Endothelial cell of umbilical vein (primary cell): ENCODE measurements around the gene CBL. TPM values are rescaled to one million over a fixed set of nuclear protein-coding genes. Genes with fewer than 3 reads are reported as not detected.

Experiments
- BruUV-seq: library from RNA; stranded (reverse); fragments of 400-500 nt; replicated peaks from 2 replicates; lab custom pipeline; 2021; lab: Mats Ljungman, UMichigan
- CTCF ChIA-PET: fragments of 300-600, 350-600 bp; sonication (Branson Sonifier 250); formaldehyde crosslinking; loops from one replicate; lab custom pipeline; 2021; ENCODE audit warnings: antibody characterized with exemption, inconsistent platforms; lab: Charles Lee
- POLR2A ChIA-PET: fragments of 300-600, 350-600 bp; sonication (Branson Sonifier 250); formaldehyde crosslinking; loops from one replicate; lab custom pipeline; 2021; ENCODE audit warnings: antibody characterized with exemption, inconsistent platforms; lab: Charles Lee
- DNase-seq: peaks from one replicate; pipeline ENCODE4 v3.0.0-alpha.2; 2011; ENCODE audit warnings: low read depth, low spot score
- FAIRE-seq: peaks from 2 replicates; lab custom pipeline; 2011; peaks lifted over from hg19 to GRCh38; lab: Jason Lieb, UNC
- H2AFZ ChIP-seq: 2 replicates; pipeline ENCODE4 v1.6.0; 2012; ENCODE audit warnings: low read depth, low read length, control low read depth, inconsistent platforms
- H3K27ac ChIP-seq: 2 replicates; pipeline ENCODE4 v1.5.1; 2011; ENCODE audit warnings: low read depth, mild to moderate bottlenecking, control low read depth, low read length, moderate library complexity; ENCODE audit not compliant: insufficient read depth
- H3K27me3 ChIP-seq, 2 experiments: 2 replicates each; pipeline versions ENCODE4 v1.6.0 to v1.6.1; 2011; ENCODE audit warnings: low read length in 2 of 2, mixed read lengths in 1 of 2; ENCODE audit not compliant: control insufficient read depth in 2 of 2, insufficient read depth in 2 of 2
- H3K36me3 ChIP-seq, 2 experiments: 2 replicates in 1 of 2; 3 replicates in 1 of 2; pipeline ENCODE4 v1.5.1; 2011; ENCODE audit warnings: low read length in 2 of 2, mild to moderate bottlenecking in 1 of 2, moderate library complexity in 1 of 2; ENCODE audit not compliant: control insufficient read depth in 2 of 2, insufficient read depth in 2 of 2; ENCODE audit errors: extremely low read depth in 1 of 2
- H3K4me1 ChIP-seq: 3 replicates; pipeline ENCODE4 v1.5.1; 2011; ENCODE audit warnings: mild to moderate bottlenecking, low read length; ENCODE audit not compliant: control insufficient read depth, insufficient read depth; ENCODE audit errors: extremely low read depth
- H3K4me2 ChIP-seq: 2 replicates; pipeline ENCODE4 v1.6.1; 2011; ENCODE audit warnings: low read length, control low read depth, mixed read lengths; ENCODE audit not compliant: insufficient read depth
- H3K4me3 ChIP-seq, 3 experiments: fragments of 200-600 bp in 1 of 3; sonication (generic), shearing (Covaris generic) in 1 of 3; replicated peaks in 1 of 3; 2 replicates each; pipeline ENCODE4 v1.5.1; 2011 to 2016; ENCODE audit warnings: control low read depth in 3 of 3, low read length in 3 of 3, mild to moderate bottlenecking in 2 of 3, inconsistent platforms in 1 of 3, low read depth in 1 of 3, moderate library complexity in 1 of 3; ENCODE audit not compliant: insufficient read depth in 1 of 3
- H3K79me2 ChIP-seq: 2 replicates; pipeline ENCODE4 v1.6.0; 2012; ENCODE audit warnings: low read length, inconsistent platforms; ENCODE audit not compliant: control insufficient read depth, insufficient read depth
- H3K9ac ChIP-seq: replicated peaks from 2 replicates; pipeline ENCODE3; 2011; ENCODE audit warnings: low read length, control low read depth; ENCODE audit not compliant: insufficient read depth; ENCODE audit errors: extremely low read depth
- H3K9me1 ChIP-seq: replicated peaks from 3 replicates; pipeline ENCODE4 v1.6.0; 2011; ENCODE audit warnings: mild to moderate bottlenecking, low read length; ENCODE audit not compliant: control insufficient read depth, insufficient read depth; ENCODE audit errors: extremely low read depth
- H3K9me3 ChIP-seq: replicated peaks from 2 replicates; pipeline ENCODE4 v1.5.1; 2012; ENCODE audit warnings: low read length, inconsistent platforms; ENCODE audit not compliant: control insufficient read depth, insufficient read depth
- H4K20me1 ChIP-seq: replicated peaks from 2 replicates; pipeline ENCODE3; 2011; ENCODE audit warnings: mild to moderate bottlenecking, low read length; ENCODE audit not compliant: control insufficient read depth, insufficient read depth; ENCODE audit errors: extremely low read depth
- EZH2 ChIP-seq: IDR thresholded peaks from 2 replicates; pipeline ENCODE4 v1.6.1; 2012; ENCODE audit warnings: borderline replicate concordance, low read depth, mild to moderate bottlenecking, moderate library complexity, low read length, inconsistent platforms; ENCODE audit not compliant: severe bottlenecking
- FOS ChIP-seq: IDR thresholded peaks from 2 replicates; pipeline ENCODE4 v1.6.1; 2011; ENCODE audit warnings: mild to moderate bottlenecking, low read length, moderate library complexity, borderline replicate concordance; ENCODE audit not compliant: insufficient read depth
- GATA2 ChIP-seq: IDR thresholded peaks from 2 replicates; pipeline ENCODE4 v1.7.0; 2011; ENCODE audit warnings: low read depth, mild to moderate bottlenecking, moderate library complexity, mixed read lengths, low read length; ENCODE audit not compliant: insufficient read length, insufficient read depth
- JUN ChIP-seq: IDR thresholded peaks from 2 replicates; pipeline ENCODE4 v1.6.1; 2011; ENCODE audit warnings: borderline replicate concordance, low read depth; ENCODE audit not compliant: insufficient read length, insufficient read depth
- MAX ChIP-seq: IDR thresholded peaks from 2 replicates; pipeline ENCODE4 v1.6.1; 2011; ENCODE audit not compliant: insufficient read depth, insufficient read length
- MYC ChIP-seq: IDR thresholded peaks from one replicate; pipeline ENCODE4 v1.6.1; 2011; ENCODE audit warnings: mild to moderate bottlenecking, low read depth, low read length
- POLR2A ChIP-seq: IDR thresholded peaks from 2 replicates; pipeline ENCODE4 v1.6.1; 2012; ENCODE audit warnings: low read depth, mild to moderate bottlenecking, control low read depth, low read length
- dilution Hi-C: fragments of 300-500 bp; cut with MboI; formaldehyde crosslinking; loops from one replicate; pipeline ENCODE4 v1.15.0; 2019; ENCODE audit warnings: low sequenced_read_pairs; ENCODE audit not compliant: extremely low pct_ligation_motif_present
- intact Hi-C: fragments of 100-400 bp; cut with micrococcal nuclease; formaldehyde crosslinking; loops from one replicate; pipeline ENCODE4 v1.10.0; 2022
- polyA plus RNA-seq, 4 experiments: library from polyadenylated mRNA; depleted of rRNA in 3 of 4; stranded (reverse) in 3 of 4; unstranded in 1 of 4; fragments of >200 nt; gene quantifications; 2 replicates each; pipeline versions ENCODE4 v1.2.1 to v1.2.3, GENCODE V29; 2011 to 2012; ENCODE audit warnings: missing spikeins in 1 of 4
- total RNA-seq: library from RNA; stranded (reverse); gene quantifications from 2 replicates; pipeline ENCODE4 v1.2.3, GENCODE V29; 2021

Gene CBL
- total and polyA plus RNA-seq, 2 donors (not counting 3 experiments of a cell fraction or from before 2014, with no cell fraction given), result 15.5 to 41.5 TPM

DNA sequence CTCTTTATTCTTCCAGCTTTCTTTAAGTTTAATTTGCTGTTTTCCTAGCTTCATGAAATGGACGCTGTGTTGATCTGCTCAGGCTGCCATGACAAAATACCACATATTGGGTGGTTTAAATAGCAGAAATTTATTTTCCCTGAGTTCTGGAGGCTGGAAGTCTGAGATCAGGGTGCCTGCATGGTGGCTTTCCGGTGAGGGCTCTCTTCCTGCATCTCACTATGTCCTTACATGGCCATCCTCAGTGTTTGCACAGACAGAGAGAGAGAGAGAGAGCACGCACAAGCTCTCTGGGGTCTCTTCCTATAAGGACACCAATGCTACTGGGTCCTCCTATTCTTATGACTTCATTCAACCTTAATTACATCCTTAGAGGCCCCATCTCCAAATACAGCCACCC lies 82.1 kb downstream of the CBL start:
- POLR2A ChIA-PET, result no interaction called here
- no TSS peak for BruUV-seq

GRCh38 chr11:119290894-119291497 lies 84.9 kb downstream of the CBL start:
- no peaks in the 10 kb centered on the region for H3K27me3 ChIP-seq
- FAIRE-seq (no peak), DNase-seq (no peak)
- TF ChIP-seq EZH2, result no peak
- TF ChIP-seq MYC, result no peak
- no peak for TF ChIP-seq JUN
- TF ChIP-seq GATA2, result no peak
- TF ChIP-seq FOS, result no peak
- no peak for TF ChIP-seq MAX
- no peak for TF ChIP-seq POLR2A
- no peaks in the 10 kb centered on the region for H3K9me1 ChIP-seq
- POLR2A ChIA-PET, result no interaction called here
- no peak overlapping the region for H3K27ac ChIP-seq
- CTCF ChIA-PET, result no interaction called here
- H3K4me3 ChIP-seq, result no peak overlapping the region
- peaks cover 3 to 11% of the 10 kb centered on the region in 2 experiments for H3K36me3 ChIP-seq
- H3K9ac ChIP-seq, result no peak overlapping the region
- H3K9me3 ChIP-seq, result no peaks in the 10 kb centered on the region
- dilution Hi-C loops, result no loop called here
- H3K79me2 ChIP-seq, result no peaks in the 10 kb centered on the region
- intact Hi-C loops, result no loop called here
- no peaks in the 10 kb centered on the region for H4K20me1 ChIP-seq
- no peaks in the 10 kb centered on the region for H3K4me1 ChIP-seq
- no TSS peak for BruUV-seq
- H2AFZ ChIP-seq, result no peak overlapping the region
- H3K4me2 ChIP-seq, result no peak overlapping the region

More for the DNA sequence above, 82.1 kb downstream of the CBL start:
- Histone ChIP-seq H2AFZ (no peak overlapping the region), H4K20me1 (no peaks in the 10 kb centered on the region), H3K36me3 (peaks cover 10 to 19% of the 10 kb centered on the region in 2 experiments), H3K4me1 (no peaks in the 10 kb centered on the region), H3K79me2 (no peaks in the 10 kb centered on the region), H3K9ac (no peak overlapping the region), H3K9me3 (no peaks in the 10 kb centered on the region), H3K4me2 (no peak overlapping the region), H3K27me3 (no peaks in the 10 kb centered on the region), H3K27ac (no peak overlapping the region), H3K9me1 (no peaks in the 10 kb centered on the region), H3K4me3 (no peak overlapping the region)
- TF ChIP-seq JUN, result no peak
- no peak for TF ChIP-seq EZH2
- no peak for TF ChIP-seq MAX
- TF ChIP-seq GATA2, result no peak
- no peak for TF ChIP-seq FOS
- dilution Hi-C loops (no loop called here), intact Hi-C loops (no loop called here)
- DNase-seq (no peak), FAIRE-seq (no peak)
- CTCF ChIA-PET, result interaction anchor here (0.7 to 1.0 kb wide), 3 partner anchors 19 to 82 kb away, joined by 3 to 4 read pairs (median 4); partner anchors contain the start of gene CBL
